ENCODE measurements around the gene UBXN10.

DNA sequence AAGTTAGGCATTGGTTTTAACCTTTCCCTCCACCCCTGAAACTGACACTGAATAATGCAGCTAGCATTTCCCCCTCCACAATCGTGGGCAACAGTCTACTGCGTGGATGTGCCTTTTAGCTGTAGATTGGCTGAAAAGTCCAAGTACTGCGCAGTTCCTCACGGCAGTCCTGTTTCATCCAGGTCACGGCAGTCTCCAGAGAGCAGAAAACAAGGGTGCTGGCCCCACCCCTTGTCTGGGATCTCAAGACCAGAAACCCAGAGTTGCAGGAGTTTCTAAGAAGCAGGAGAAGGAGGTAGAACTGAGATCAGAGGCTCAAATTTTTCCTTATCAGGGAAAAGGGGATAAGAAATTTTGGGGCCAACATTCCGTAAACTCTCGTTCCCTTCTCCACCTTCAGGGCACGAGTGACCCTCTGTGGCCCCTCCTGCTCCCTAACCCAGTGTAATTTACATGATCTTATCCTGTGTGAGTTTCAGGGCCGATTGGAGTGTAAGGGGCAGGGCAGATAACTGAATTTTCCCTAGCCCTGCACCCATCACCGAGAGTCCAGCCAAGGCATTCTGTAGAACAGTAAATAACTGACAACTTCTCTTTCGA lies 26.3 kb downstream of the UBXN10 start:
- TF ChIP-seq, protein P1, sequence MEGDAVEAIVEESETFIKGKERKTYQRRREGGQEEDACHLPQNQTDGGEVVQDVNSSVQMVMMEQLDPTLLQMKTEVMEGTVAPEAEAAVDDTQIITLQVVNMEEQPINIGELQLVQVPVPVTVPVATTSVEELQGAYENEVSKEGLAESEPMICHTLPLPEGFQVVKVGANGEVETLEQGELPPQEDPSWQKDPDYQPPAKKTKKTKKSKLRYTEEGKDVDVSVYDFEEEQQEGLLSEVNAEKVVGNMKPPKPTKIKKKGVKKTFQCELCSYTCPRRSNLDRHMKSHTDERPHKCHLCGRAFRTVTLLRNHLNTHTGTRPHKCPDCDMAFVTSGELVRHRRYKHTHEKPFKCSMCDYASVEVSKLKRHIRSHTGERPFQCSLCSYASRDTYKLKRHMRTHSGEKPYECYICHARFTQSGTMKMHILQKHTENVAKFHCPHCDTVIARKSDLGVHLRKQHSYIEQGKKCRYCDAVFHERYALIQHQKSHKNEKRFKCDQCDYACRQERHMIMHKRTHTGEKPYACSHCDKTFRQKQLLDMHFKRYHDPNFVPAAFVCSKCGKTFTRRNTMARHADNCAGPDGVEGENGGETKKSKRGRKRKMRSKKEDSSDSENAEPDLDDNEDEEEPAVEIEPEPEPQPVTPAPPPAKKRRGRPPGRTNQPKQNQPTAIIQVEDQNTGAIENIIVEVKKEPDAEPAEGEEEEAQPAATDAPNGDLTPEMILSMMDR (IDR thresholded peaks at IDR 0.05), result no peak
- no peak for TF ChIP-seq EP300 (IDR thresholded peaks at IDR 0.05)
- TF ChIP-seq POLR2AphosphoS5 (IDR thresholded peaks at IDR 0.05), result no peak
